ENCODE measurements around the gene ATRN. TPM values are rescaled to one million over a fixed set of nuclear protein-coding genes. Genes with fewer than 3 reads are reported as not detected.

The ATRN gene
- total and polyA plus RNA-seq, 4 donors = 4.0 to 33.4 (median 16.4) TPM

GRCh38 chr20:3559231-3559630 is 88.4 kb downstream of the ATRN start:
- Histone ChIP-seq H3K27me3 (ENCODE audit: control insufficient read depth in 1 of 2, insufficient read depth in 2 of 2, low read length in 1 of 2) (no peaks in the 10 kb centered on the region), H3K4me3 (ENCODE audit: low read length in 2 of 2) (no peak overlapping the region), H3K36me3 (ENCODE audit: control insufficient read depth in 1 of 2, insufficient read depth in 2 of 2, low read length in 1 of 2) (peaks cover 0 to 2% of the 10 kb centered on the region in 2 donors), H3K9me3 (ENCODE audit: control insufficient read depth, low read length) (no peaks in the 10 kb centered on the region), H3K27ac (ENCODE audit: low read depth in 1 of 2, low read length in 2 of 2) (no peak overlapping the region), H3K4me1 (ENCODE audit: control insufficient read depth in 1 of 2, insufficient read depth in 2 of 2, low read length in 2 of 2) (no peaks in the 10 kb centered on the region)
- intact Hi-C loops (cut with DNase I) = no loop called here
- 79 to 80% methylated on average over 1 of the region's 1 CpG for WGBS, 2 donors
- no peak for ATAC-seq (ENCODE audit: low FRiP score)
- DNase-seq = no peak

DNA sequence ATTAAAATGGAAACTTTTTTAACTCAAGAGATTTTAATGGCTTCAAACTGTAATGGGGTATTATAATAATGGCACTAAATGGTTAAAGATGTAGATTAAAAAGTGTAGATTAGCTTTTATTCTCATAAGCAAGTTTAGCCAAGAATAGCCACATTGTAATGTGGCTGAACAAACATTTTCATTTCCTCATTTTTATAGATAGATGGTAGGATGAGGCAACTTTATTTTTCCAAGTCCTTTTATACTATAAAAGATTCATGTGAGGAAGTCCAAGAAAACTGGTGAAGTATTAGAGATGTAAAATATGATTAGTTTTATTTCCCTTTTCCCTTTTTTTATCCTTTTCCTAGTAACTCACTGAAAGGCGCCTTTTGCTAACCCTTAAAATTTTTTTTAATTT is 88.8 kb downstream of the ATRN start:
- no peak for DNase-seq
- H3K27ac ChIP-seq (ENCODE audit: low read depth in 1 of 2, low read length in 2 of 2) = no peak overlapping the region
- intact Hi-C loops (cut with DNase I) = no loop called here
- no peak overlapping the region for H3K4me3 ChIP-seq (ENCODE audit: low read length in 2 of 2)
- 99 to 100% methylated on average over 1 of the region's 1 CpG for WGBS, 2 donors
- peaks cover 0 to 2% of the 10 kb centered on the region in 2 donors for H3K36me3 ChIP-seq (ENCODE audit: control insufficient read depth in 1 of 2, insufficient read depth in 2 of 2, low read length in 1 of 2)
- no peaks in the 10 kb centered on the region for H3K4me1 ChIP-seq (ENCODE audit: control insufficient read depth in 1 of 2, insufficient read depth in 2 of 2, low read length in 2 of 2)
- ATAC-seq (ENCODE audit: low FRiP score) = no peak
- H3K9me3 ChIP-seq (ENCODE audit: control insufficient read depth, low read length) = no peaks in the 10 kb centered on the region
- H3K27me3 ChIP-seq (ENCODE audit: control insufficient read depth in 1 of 2, insufficient read depth in 2 of 2, low read length in 1 of 2) = no peaks in the 10 kb centered on the region

- no peak for ATAC-seq (ENCODE audit: low FRiP score)
- no peak overlapping the region for H3K4me3 ChIP-seq (ENCODE audit: low read length in 2 of 2)
- no peak overlapping the region for H3K27ac ChIP-seq (ENCODE audit: low read depth in 1 of 2, low read length in 2 of 2)
- 68 to 70% methylated on average over 3 of the region's 3 CpGs for WGBS, 2 donors
- no peak for DNase-seq
- H3K4me1 ChIP-seq (ENCODE audit: control insufficient read depth in 1 of 2, insufficient read depth in 2 of 2, low read length in 2 of 2) = no peaks in the 10 kb centered on the region
- peaks cover 0 to 2% of the 10 kb centered on the region in 2 donors for H3K36me3 ChIP-seq (ENCODE audit: control insufficient read depth in 1 of 2, insufficient read depth in 2 of 2, low read length in 1 of 2)
- intact Hi-C loops (cut with DNase I) = no loop called here
- no peaks in the 10 kb centered on the region for H3K9me3 ChIP-seq (ENCODE audit: control insufficient read depth, low read length)
- no peaks in the 10 kb centered on the region for H3K27me3 ChIP-seq (ENCODE audit: control insufficient read depth in 1 of 2, insufficient read depth in 2 of 2, low read length in 1 of 2)
Measured at GRCh38 chr20:3560162-3560561, 89.3 kb downstream of the ATRN start.

GRCh38 chr20:3560578-3560977 is 89.8 kb downstream of the ATRN start:
- Histone ChIP-seq H3K27me3 (ENCODE audit: control insufficient read depth in 1 of 2, insufficient read depth in 2 of 2, low read length in 1 of 2) (no peaks in the 10 kb centered on the region), H3K36me3 (ENCODE audit: control insufficient read depth in 1 of 2, insufficient read depth in 2 of 2, low read length in 1 of 2) (peaks cover 0 to 2% of the 10 kb centered on the region in 2 donors), H3K4me1 (ENCODE audit: control insufficient read depth in 1 of 2, insufficient read depth in 2 of 2, low read length in 2 of 2) (no peaks in the 10 kb centered on the region), H3K4me3 (ENCODE audit: low read length in 2 of 2) (no peak overlapping the region), H3K27ac (ENCODE audit: low read depth in 1 of 2, low read length in 2 of 2) (no peak overlapping the region), H3K9me3 (ENCODE audit: control insufficient read depth, low read length) (no peaks in the 10 kb centered on the region)
- intact Hi-C loops (cut with DNase I) = no loop called here
- no peak for DNase-seq
- WGBS, 2 donors = 84 to 97% methylated on average over 1 of the region's 1 CpG
- no peak for ATAC-seq (ENCODE audit: low FRiP score)

- Histone ChIP-seq H3K9me3 (ENCODE audit: control insufficient read depth, low read length) (no peaks in the 10 kb centered on the region), H3K36me3 (ENCODE audit: control insufficient read depth in 1 of 2, insufficient read depth in 2 of 2, low read length in 1 of 2) (peaks cover 0 to 2% of the 10 kb centered on the region in 2 donors), H3K4me1 (ENCODE audit: control insufficient read depth in 1 of 2, insufficient read depth in 2 of 2, low read length in 2 of 2) (no peaks in the 10 kb centered on the region), H3K4me3 (ENCODE audit: low read length in 2 of 2) (no peak overlapping the region), H3K27ac (ENCODE audit: low read depth in 1 of 2, low read length in 2 of 2) (no peak overlapping the region), H3K27me3 (ENCODE audit: control insufficient read depth in 1 of 2, insufficient read depth in 2 of 2, low read length in 1 of 2) (no peaks in the 10 kb centered on the region)
- ATAC-seq (ENCODE audit: low FRiP score) (no peak), DNase-seq (no peak)
- 86 to 96% methylated on average over 3 of the region's 3 CpGs for WGBS, 2 donors
- intact Hi-C loops (cut with DNase I) = no loop called here
Measured at GRCh38 chr20:3563133-3563532, 92.3 kb downstream of the ATRN start.

GRCh38 chr20:3563548-3564177 is 92.8 kb downstream of the ATRN start:
- Histone ChIP-seq H3K36me3 (ENCODE audit: control insufficient read depth in 1 of 2, insufficient read depth in 2 of 2, low read length in 1 of 2) (peaks cover 0 to 2% of the 10 kb centered on the region in 2 donors), H3K27me3 (ENCODE audit: control insufficient read depth in 1 of 2, insufficient read depth in 2 of 2, low read length in 1 of 2) (no peaks in the 10 kb centered on the region), H3K4me1 (ENCODE audit: control insufficient read depth in 1 of 2, insufficient read depth in 2 of 2, low read length in 2 of 2) (no peaks in the 10 kb centered on the region), H3K27ac (ENCODE audit: low read depth in 1 of 2, low read length in 2 of 2) (no peak overlapping the region), H3K4me3 (ENCODE audit: low read length in 2 of 2) (no peak overlapping the region), H3K9me3 (ENCODE audit: control insufficient read depth, low read length) (no peaks in the 10 kb centered on the region)
- ATAC-seq (ENCODE audit: low FRiP score) = no peak
- intact Hi-C loops (cut with DNase I) = no loop called here
- no peak for DNase-seq
- WGBS, 2 donors = 53% methylated on average over 4 of the region's 4 CpGs

GRCh38 chr20:3565851-3566250 is 95.0 kb downstream of the ATRN start:
- H3K4me3 ChIP-seq (ENCODE audit: low read length in 2 of 2) = no peak overlapping the region
- no peaks in the 10 kb centered on the region for H3K27me3 ChIP-seq (ENCODE audit: control insufficient read depth in 1 of 2, insufficient read depth in 2 of 2, low read length in 1 of 2)
- ATAC-seq (ENCODE audit: low FRiP score) (no peak), DNase-seq (no peak)
- H3K4me1 ChIP-seq (ENCODE audit: control insufficient read depth in 1 of 2, insufficient read depth in 2 of 2, low read length in 2 of 2) = no peaks in the 10 kb centered on the region
- 65 to 96% methylated on average over 2 of the region's 2 CpGs for WGBS, 2 donors
- no peak overlapping the region for H3K27ac ChIP-seq (ENCODE audit: low read depth in 1 of 2, low read length in 2 of 2)
- peaks cover 0 to 2% of the 10 kb centered on the region in 2 donors for H3K36me3 ChIP-seq (ENCODE audit: control insufficient read depth in 1 of 2, insufficient read depth in 2 of 2, low read length in 1 of 2)
- intact Hi-C loops (cut with DNase I) = no loop called here
- H3K9me3 ChIP-seq (ENCODE audit: control insufficient read depth, low read length) = no peaks in the 10 kb centered on the region

GRCh38 chr20:3572151-3572550 is 101.3 kb downstream of the ATRN start:
- H3K4me1 ChIP-seq (ENCODE audit: control insufficient read depth in 1 of 2, insufficient read depth in 2 of 2, low read length in 2 of 2) = no peaks in the 10 kb centered on the region
- H3K27me3 ChIP-seq (ENCODE audit: control insufficient read depth in 1 of 2, insufficient read depth in 2 of 2, low read length in 1 of 2) = no peaks in the 10 kb centered on the region
- DNase-seq = no peak
- no peak overlapping the region for H3K27ac ChIP-seq (ENCODE audit: low read depth in 1 of 2, low read length in 2 of 2)
- intact Hi-C loops (cut with DNase I) = no loop called here
- no peak for ATAC-seq (ENCODE audit: low FRiP score)
- no peaks in the 10 kb centered on the region for H3K9me3 ChIP-seq (ENCODE audit: control insufficient read depth, low read length)
- 77 to 78% methylated on average over 1 of the region's 1 CpG for WGBS, 2 donors
- peaks cover 3 to 4% of the 10 kb centered on the region in 2 donors for H3K36me3 ChIP-seq (ENCODE audit: control insufficient read depth in 1 of 2, insufficient read depth in 2 of 2, low read length in 1 of 2)
- H3K4me3 ChIP-seq (ENCODE audit: low read length in 2 of 2) = no peak overlapping the region

GRCh38 chr20:3576363-3576762 is 105.5 kb downstream of the ATRN start:
- Histone ChIP-seq H3K9me3 (ENCODE audit: control insufficient read depth, low read length) (no peaks in the 10 kb centered on the region), H3K4me1 (ENCODE audit: control insufficient read depth in 1 of 2, insufficient read depth in 2 of 2, low read length in 2 of 2) (no peaks in the 10 kb centered on the region), H3K27me3 (ENCODE audit: control insufficient read depth in 1 of 2, insufficient read depth in 2 of 2, low read length in 1 of 2) (no peaks in the 10 kb centered on the region), H3K27ac (ENCODE audit: low read depth in 1 of 2, low read length in 2 of 2) (no peak overlapping the region), H3K4me3 (ENCODE audit: low read length in 2 of 2) (no peak overlapping the region), H3K36me3 (ENCODE audit: control insufficient read depth in 1 of 2, insufficient read depth in 2 of 2, low read length in 1 of 2) (peaks cover 5 to 10% of the 10 kb centered on the region in 2 donors)
- DNase-seq (no peak), ATAC-seq (ENCODE audit: low FRiP score) (no peak)
- intact Hi-C loops (cut with DNase I) = no loop called here

All from aorta (tissue), 5 donors.